B cell (primary cell): ENCODE data around the gene TRIM66. TPM values are rescaled to one million over a fixed set of nuclear protein-coding genes. Genes with fewer than 3 reads are reported as not detected.

Experiments
- ATAC-seq: fragments of 200-7000 bp; cut with Tn5 transposase; one replicate; pipeline ENCODE4 v1.10.0; 2021; ENCODE audit warnings: low read depth, mild to moderate bottlenecking, moderate number of reproducible peaks, moderate library complexity
- CTCF ChIA-PET: fragments of 350-600 bp; sonication (Branson Sonifier 250); formaldehyde crosslinking; loops from one replicate; lab custom pipeline; 2021; ENCODE audit warnings: antibody characterized with exemption, inconsistent platforms; lab: Charles Lee
- POLR2A ChIA-PET: fragments of 350-600 bp; sonication (Branson Sonifier 250); formaldehyde crosslinking; loops from one replicate; lab custom pipeline; 2021; ENCODE audit warnings: antibody characterized with exemption; lab: Charles Lee
- DNase-seq: peaks from one replicate; pipeline ENCODE4 v3.0.0; 2013
- H2AFZ ChIP-seq: 2 replicates; pipeline ENCODE4 v1.6.1; 2012; ENCODE audit warnings: mild to moderate bottlenecking, low read depth, low read length; ENCODE audit not compliant: insufficient read depth, poor library complexity, severe bottlenecking
- H3K27ac ChIP-seq, 2 donors: 1 replicate in 1 of 2; 2 replicates in 1 of 2; pipeline ENCODE4 v1.5.1; 2012 to 2013; ENCODE audit warnings: low read length in 2 of 2, mild to moderate bottlenecking in 2 of 2, moderate library complexity in 1 of 2
- H3K27me3 ChIP-seq, 4 experiments: fragments of 200-600 bp in 1 of 4; sonication (generic) in 1 of 4; replicated peaks in 1 of 4; 1 replicate in 2 of 4; 2 replicates in 2 of 4; pipeline versions ENCODE4 v1.6.1 to v1.7.0; 2013 to 2016; ENCODE audit warnings: low read length in 3 of 4, mild to moderate bottlenecking in 2 of 4, mixed read lengths in 1 of 4, moderate library complexity in 1 of 4; ENCODE audit not compliant: insufficient read depth in 4 of 4, control insufficient read depth in 3 of 4; ENCODE audit errors: control extremely low read depth in 1 of 4
- H3K36me3 ChIP-seq, 2 experiments: replicated peaks in 1 of 2; 1 replicate in 1 of 2; 2 replicates in 1 of 2; pipeline versions ENCODE4 v1.6.1 to v1.7.1; 2013; ENCODE audit warnings: low read length in 1 of 2; ENCODE audit not compliant: insufficient read depth in 2 of 2, control insufficient read depth in 1 of 2; ENCODE audit errors: control extremely low read depth in 1 of 2, extremely low read depth in 1 of 2
- H3K4me1 ChIP-seq, 2 donors: fragments of 200-600 bp in 1 of 2; sonication (generic) in 1 of 2; 1 replicate in 1 of 2; 2 replicates in 1 of 2; pipeline versions ENCODE4 v1.5.1 to v1.6.1; 2013 to 2017; ENCODE audit warnings: low read length in 2 of 2; ENCODE audit not compliant: control insufficient read depth in 2 of 2, insufficient read depth in 2 of 2
- H3K4me2 ChIP-seq: replicated peaks from 2 replicates; pipeline ENCODE3; 2012; ENCODE audit warnings: mild to moderate bottlenecking, low read depth, low read length; ENCODE audit not compliant: poor library complexity, severe bottlenecking
- H3K4me3 ChIP-seq, 5 experiments: fragments of 200-600 bp in 1 of 5; sonication (generic) in 1 of 5; 1 replicate in 3 of 5; 2 replicates in 2 of 5; pipeline versions ENCODE4 v1.5.1 to v1.7.0; 2011 to 2016; ENCODE audit warnings: low read length in 4 of 5, mild to moderate bottlenecking in 4 of 5, low read depth in 2 of 5, control low read depth in 1 of 5, moderate library complexity in 1 of 5; ENCODE audit not compliant: insufficient read depth in 1 of 5; ENCODE audit errors: control extremely low read depth in 1 of 5, extremely low read depth in 1 of 5
- H3K79me2 ChIP-seq: fragments of 200-600 bp; sonication (generic); one replicate; pipeline ENCODE4 v1.6.0; 2016; ENCODE audit warnings: low read length; ENCODE audit not compliant: control insufficient read depth, insufficient read depth
- H3K9ac ChIP-seq: fragments of 200-600 bp; sonication (generic); 2 replicates; pipeline ENCODE4 v1.6.1; 2017; ENCODE audit warnings: mild to moderate bottlenecking, low read length, moderate library complexity
- H3K9me3 ChIP-seq, 3 donors: one replicate each; pipeline versions ENCODE4 v1.6.1 to v1.7.1; 2013; ENCODE audit warnings: low read length in 2 of 3; ENCODE audit not compliant: control insufficient read depth in 2 of 3, insufficient read depth in 1 of 3; ENCODE audit errors: control extremely low read depth in 1 of 3
- H4K20me1 ChIP-seq: 2 replicates; pipeline ENCODE4 v1.6.0; 2012; ENCODE audit warnings: mild to moderate bottlenecking, low read length; ENCODE audit not compliant: insufficient read depth, control insufficient read depth, poor library complexity, severe bottlenecking
- H3K27ac Mint-ChIP-seq: one replicate; pipeline ENCODE4 v1.8.0; 2021; ENCODE audit warnings: mixed read lengths
- H3K27me3 Mint-ChIP-seq: one replicate; pipeline ENCODE4 v1.8.0; 2021; ENCODE audit warnings: mixed read lengths
- H3K4me1 Mint-ChIP-seq: one replicate; pipeline ENCODE4 v1.8.0; 2021; ENCODE audit warnings: mixed read lengths
- H3K4me3 Mint-ChIP-seq: one replicate; pipeline ENCODE4 v1.8.0; 2021; ENCODE audit warnings: mixed read lengths
- H3K9me3 Mint-ChIP-seq: one replicate; pipeline ENCODE4 v1.8.0; 2022; ENCODE audit warnings: mixed read lengths; ENCODE audit not compliant: insufficient read depth
- EZH2 ChIP-seq: IDR thresholded peaks from 2 replicates; pipeline ENCODE4 v1.6.1; 2012; ENCODE audit warnings: borderline replicate concordance, low read depth, mild to moderate bottlenecking, moderate library complexity, low read length; ENCODE audit not compliant: insufficient read depth, poor library complexity, severe bottlenecking
- WGBS: methylation state at CpG from one replicate; pipeline ENCODE4 v1.1.5; 2013; ENCODE audit warnings: missing lambda C conversion rate; ENCODE audit not compliant: insufficient coverage; 5-methylcytosine and 5-hydroxymethylcytosine counted together
- intact Hi-C: fragments of 100-400 bp; cut with micrococcal nuclease; formaldehyde crosslinking; loops from one replicate; pipeline ENCODE4 v1.10.0; 2022
- polyA plus RNA-seq: library from polyadenylated mRNA; depleted of rRNA; stranded (reverse); fragments of >200 nt; gene quantifications from 2 replicates; pipeline ENCODE4 v1.2.3, GENCODE V29; 2012
- total RNA-seq, 2 donors: library from RNA; stranded (reverse); fragments of 120-200 nt in 1 of 2; gene quantifications; 1 replicate in 1 of 2; 2 replicates in 1 of 2; pipeline versions ENCODE4 v1.2.3 to v1.2.4, GENCODE V29; 2013 to 2022
- TF ChIP-seq, protein P1 (sequence below): fragments of 200-600 bp; IDR thresholded peaks from one replicate; pipeline ENCODE4 v1.8.0; 2022; ENCODE audit warnings: antibody characterized with exemption, mild to moderate bottlenecking

TRIM66 gene
- total and polyA plus RNA-seq, 2 donors (not counting 1 experiment from before 2014, with no cell fraction given), result 11.1 to 21.1 TPM

DNA sequence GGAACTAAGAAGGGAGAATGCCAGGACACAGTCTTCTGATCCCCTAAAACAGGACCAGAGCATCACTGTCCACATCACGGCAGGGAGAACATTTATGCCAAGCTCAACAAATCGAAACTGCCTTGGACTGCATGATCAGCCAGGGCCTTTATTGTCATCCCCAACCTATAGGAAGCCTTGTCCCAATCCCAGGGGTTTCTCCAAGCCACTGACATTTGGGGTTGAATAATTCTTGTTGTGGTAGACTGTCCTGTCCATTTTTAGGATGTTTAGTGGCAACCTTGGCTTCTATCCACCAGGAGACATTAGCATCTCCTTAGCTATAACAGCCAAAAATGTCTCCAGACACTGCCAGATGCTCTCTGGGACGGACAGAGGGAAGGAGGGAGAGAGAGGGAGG, 37.3 kb upstream of the TRIM66 start:
- DNase-seq (no peak), ATAC-seq (no peak)
- Histone ChIP-seq H3K4me3 (no peak overlapping the region), H3K9me3 (no peaks in the 10 kb centered on the region), H3K27me3 (no peaks in the 10 kb centered on the region), H3K9ac (no peak overlapping the region), H2AFZ (no peak overlapping the region), H3K36me3 (no peaks in the 10 kb centered on the region), H3K4me1 (peaks cover 15 to 17% of the 10 kb centered on the region in 2 donors), H4K20me1 (no peaks in the 10 kb centered on the region), H3K79me2 (no peaks in the 10 kb centered on the region), H3K27ac (no peak overlapping the region), H3K4me2 (no peak overlapping the region)
- 85% methylated on average over 2 of the region's 3 CpGs for WGBS
- Mint-ChIP-seq H3K9me3 (no peaks in the 10 kb centered on the region), H3K4me3 (no peak overlapping the region), H3K27ac (no peak overlapping the region), H3K27me3 (peaks cover 5% of the 10 kb centered on the region), H3K4me1 (peaks cover 18% of the 10 kb centered on the region)
- CTCF ChIA-PET, result no interaction called here
- no peak for TF ChIP-seq EZH2
- TF ChIP-seq, protein P1, sequence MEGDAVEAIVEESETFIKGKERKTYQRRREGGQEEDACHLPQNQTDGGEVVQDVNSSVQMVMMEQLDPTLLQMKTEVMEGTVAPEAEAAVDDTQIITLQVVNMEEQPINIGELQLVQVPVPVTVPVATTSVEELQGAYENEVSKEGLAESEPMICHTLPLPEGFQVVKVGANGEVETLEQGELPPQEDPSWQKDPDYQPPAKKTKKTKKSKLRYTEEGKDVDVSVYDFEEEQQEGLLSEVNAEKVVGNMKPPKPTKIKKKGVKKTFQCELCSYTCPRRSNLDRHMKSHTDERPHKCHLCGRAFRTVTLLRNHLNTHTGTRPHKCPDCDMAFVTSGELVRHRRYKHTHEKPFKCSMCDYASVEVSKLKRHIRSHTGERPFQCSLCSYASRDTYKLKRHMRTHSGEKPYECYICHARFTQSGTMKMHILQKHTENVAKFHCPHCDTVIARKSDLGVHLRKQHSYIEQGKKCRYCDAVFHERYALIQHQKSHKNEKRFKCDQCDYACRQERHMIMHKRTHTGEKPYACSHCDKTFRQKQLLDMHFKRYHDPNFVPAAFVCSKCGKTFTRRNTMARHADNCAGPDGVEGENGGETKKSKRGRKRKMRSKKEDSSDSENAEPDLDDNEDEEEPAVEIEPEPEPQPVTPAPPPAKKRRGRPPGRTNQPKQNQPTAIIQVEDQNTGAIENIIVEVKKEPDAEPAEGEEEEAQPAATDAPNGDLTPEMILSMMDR, result no peak
- POLR2A ChIA-PET, result interaction anchor here (0.9 kb wide), 1 partner anchor 12 kb away, joined by 3 read pairs; no protein-coding TSS in a partner anchor
- intact Hi-C loops, result no loop called here

DNA sequence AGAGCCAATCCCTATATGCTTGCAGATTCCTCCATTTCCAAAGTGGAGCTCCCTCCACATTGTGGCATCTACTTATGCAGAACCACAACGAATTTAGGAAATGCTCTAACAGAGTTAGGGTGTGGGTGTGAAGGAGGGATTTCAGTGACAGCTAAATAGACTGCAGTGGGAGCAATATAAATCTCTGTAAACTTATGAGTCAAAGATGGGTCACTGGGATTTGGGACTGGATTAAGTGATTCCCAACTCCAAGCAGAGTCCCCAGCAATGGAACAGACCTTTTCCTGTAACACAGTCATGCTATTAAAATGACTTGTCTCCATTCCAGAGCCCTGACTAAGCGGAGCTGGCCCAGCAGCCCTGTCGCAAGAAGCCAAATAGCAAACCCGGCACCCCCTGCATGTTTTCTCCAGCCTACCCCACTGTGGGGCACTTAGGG, 36.8 kb upstream of the TRIM66 start:
- DNase-seq (no peak), ATAC-seq (no peak)
- H3K4me3 ChIP-seq, result no peak overlapping the region
- Mint-ChIP-seq H3K4me3 (no peak overlapping the region), H3K27ac (no peak overlapping the region), H3K9me3 (no peaks in the 10 kb centered on the region), H3K4me1 (peaks cover 18% of the 10 kb centered on the region), H3K27me3 (peaks cover 5% of the 10 kb centered on the region)
- TF ChIP-seq EZH2, result no peak
- TF ChIP-seq, protein P1, result no peak
- no peaks in the 10 kb centered on the region for H3K27me3 ChIP-seq
- H2AFZ ChIP-seq, result no peak overlapping the region
- CTCF ChIA-PET, result no interaction called here
- intact Hi-C loops, result no loop called here
- H3K36me3 ChIP-seq, result no peaks in the 10 kb centered on the region
- no peaks in the 10 kb centered on the region for H3K9me3 ChIP-seq
- H3K9ac ChIP-seq, result no peak overlapping the region
- POLR2A ChIA-PET, result interaction anchor here (0.9 kb wide), 1 partner anchor 12 kb away, joined by 3 read pairs; no protein-coding TSS in a partner anchor
- H3K79me2 ChIP-seq, result no peaks in the 10 kb centered on the region
- peaks cover 15 to 17% of the 10 kb centered on the region in 2 donors for H3K4me1 ChIP-seq
- H4K20me1 ChIP-seq, result no peaks in the 10 kb centered on the region
- H3K27ac ChIP-seq, result no peak overlapping the region
- WGBS, result no CpG with 5 or more reads among the region's 4 CpGs
- H3K4me2 ChIP-seq, result no peak overlapping the region
